Activated CD4-positive, alpha-beta T cell treated with anti-CD3 and anti-CD28 coated beads, Interleukin-2, amount 10 ng/mL, durations not matched to agents 24 days and 14 days (primary cell): ENCODE data around the gene GUCD1. TPM values are rescaled to one million over a fixed set of nuclear protein-coding genes. Genes with fewer than 3 reads are reported as not detected.

ENCODE experiments used
- DNase-seq: peaks from one replicate; pipeline ENCODE4 v3.0.0; 2022
- H3K27ac Mint-ChIP-seq: one replicate; pipeline ENCODE4 v1.8.0; 2022; ENCODE audit warnings: mild to moderate bottlenecking, mixed read lengths
- H3K27me3 Mint-ChIP-seq: one replicate; pipeline ENCODE4 v1.8.0; 2022; ENCODE audit warnings: mixed read lengths
- H3K36me3 Mint-ChIP-seq: one replicate; pipeline ENCODE4 v1.8.0; 2022; ENCODE audit warnings: low read depth, mild to moderate bottlenecking, mixed read lengths
- H3K4me1 Mint-ChIP-seq: one replicate; pipeline ENCODE4 v1.8.0; 2021; ENCODE audit warnings: mixed read lengths
- H3K4me3 Mint-ChIP-seq: one replicate; pipeline ENCODE4 v1.8.0; 2022; ENCODE audit warnings: mild to moderate bottlenecking, moderate library complexity, mixed read lengths
- H3K9me3 Mint-ChIP-seq: one replicate; pipeline ENCODE4 v1.8.0; 2021; ENCODE audit warnings: mixed read lengths
- intact Hi-C: fragments of 100-400 bp; cut with micrococcal nuclease; formaldehyde crosslinking; loops from one replicate; pipeline ENCODE4 v1.15.1; 2023
- total RNA-seq: library from RNA; stranded (reverse); gene quantifications from 2 replicates; pipeline ENCODE4 v1.2.3, GENCODE V29; 2022

GUCD1 gene
- total RNA-seq, 1 donor from 2014 or later, result 118 TPM

DNA sequence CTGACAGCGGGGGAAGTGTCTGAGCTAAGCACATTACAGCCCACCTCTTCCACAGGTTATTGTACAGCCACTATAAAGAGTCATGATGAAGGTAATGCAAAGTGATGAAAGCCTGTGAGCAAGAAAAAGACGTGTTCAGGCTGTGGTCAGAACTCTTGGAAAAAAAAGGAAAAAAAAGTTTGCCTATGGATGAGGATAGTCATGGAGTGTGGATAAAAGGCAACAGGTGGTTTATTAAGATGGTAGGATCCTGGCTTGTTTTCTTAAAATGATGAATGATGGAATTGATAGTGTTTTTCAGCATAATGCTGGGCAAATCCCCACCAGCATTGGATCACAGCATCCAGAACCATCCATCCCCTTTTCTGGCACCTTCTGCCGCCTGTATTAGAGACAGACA, 36.7 kb downstream of the GUCD1 start:
- Mint-ChIP-seq H3K9me3 (no peaks in the 10 kb centered on the region), H3K27ac (no peak overlapping the region), H3K4me3 (no peak overlapping the region), H3K27me3 (peaks cover 6% of the 10 kb centered on the region), H3K36me3 (no peaks in the 10 kb centered on the region), H3K4me1 (peaks cover 25% of the 10 kb centered on the region)
- intact Hi-C loops, result no loop called here
- DNase-seq, result no peak

DNA sequence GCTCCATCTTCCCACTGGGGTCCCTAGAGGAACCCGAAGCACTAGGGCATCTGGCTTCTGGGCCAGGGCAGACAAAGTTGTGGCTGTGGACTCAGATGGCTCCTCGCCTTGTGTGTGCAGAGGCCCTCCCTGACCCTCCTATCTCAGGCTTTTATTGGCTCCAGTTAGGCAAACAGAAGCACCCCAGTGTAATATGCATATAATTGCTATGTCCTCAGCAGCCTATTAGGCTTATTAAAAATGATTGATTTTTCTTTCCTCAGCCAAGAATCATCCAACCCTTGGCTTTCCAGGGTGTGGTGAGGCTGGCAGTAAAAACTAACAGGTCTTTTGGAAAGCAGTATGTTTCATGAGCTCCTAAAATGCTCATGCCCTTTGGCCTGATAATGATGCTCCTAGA, 37.5 kb downstream of the GUCD1 start:
- H3K27ac Mint-ChIP-seq, result no peak overlapping the region
- H3K36me3 Mint-ChIP-seq, result no peaks in the 10 kb centered on the region
- H3K4me3 Mint-ChIP-seq, result no peak overlapping the region
- peaks cover 6% of the 10 kb centered on the region for H3K27me3 Mint-ChIP-seq
- intact Hi-C loops, result no loop called here
- DNase-seq, result no peak
- peaks cover 27% of the 10 kb centered on the region for H3K4me1 Mint-ChIP-seq
- no peaks in the 10 kb centered on the region for H3K9me3 Mint-ChIP-seq

GRCh38 chr22:24516301-24516737, 38.6 kb downstream of the GUCD1 start:
- no peak for DNase-seq
- Mint-ChIP-seq H3K4me3 (no peak overlapping the region), H3K9me3 (no peaks in the 10 kb centered on the region), H3K27me3 (peaks cover 6% of the 10 kb centered on the region), H3K27ac (no peak overlapping the region), H3K4me1 (peaks cover 27% of the 10 kb centered on the region), H3K36me3 (no peaks in the 10 kb centered on the region)
- intact Hi-C loops, result no loop called here

DNA sequence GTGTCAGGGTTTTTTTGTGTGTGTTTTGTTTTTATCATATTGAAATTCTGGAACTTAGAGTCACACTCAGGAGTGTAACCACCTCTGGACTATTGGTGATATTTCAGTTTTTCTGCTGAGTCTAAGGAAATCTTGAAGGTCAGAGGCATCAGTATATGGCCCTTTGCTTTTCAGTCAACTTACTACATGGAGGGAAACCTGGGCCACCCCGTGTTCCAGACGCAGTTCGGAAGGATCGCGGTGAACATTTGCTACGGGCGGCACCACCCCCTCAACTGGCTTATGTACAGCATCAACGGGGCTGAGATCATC, 40.0 kb downstream of the GUCD1 start:
- H3K4me3 Mint-ChIP-seq, result no peak overlapping the region
- H3K4me1 Mint-ChIP-seq, result peaks cover 39% of the 10 kb centered on the region
- H3K36me3 Mint-ChIP-seq, result no peaks in the 10 kb centered on the region
- no peaks in the 10 kb centered on the region for H3K9me3 Mint-ChIP-seq
- DNase-seq, result no peak
- intact Hi-C loops, result no loop called here
- H3K27me3 Mint-ChIP-seq, result peaks cover 6% of the 10 kb centered on the region
- peak overlapping the region; percentile 15 for H3K27ac Mint-ChIP-seq

DNA sequence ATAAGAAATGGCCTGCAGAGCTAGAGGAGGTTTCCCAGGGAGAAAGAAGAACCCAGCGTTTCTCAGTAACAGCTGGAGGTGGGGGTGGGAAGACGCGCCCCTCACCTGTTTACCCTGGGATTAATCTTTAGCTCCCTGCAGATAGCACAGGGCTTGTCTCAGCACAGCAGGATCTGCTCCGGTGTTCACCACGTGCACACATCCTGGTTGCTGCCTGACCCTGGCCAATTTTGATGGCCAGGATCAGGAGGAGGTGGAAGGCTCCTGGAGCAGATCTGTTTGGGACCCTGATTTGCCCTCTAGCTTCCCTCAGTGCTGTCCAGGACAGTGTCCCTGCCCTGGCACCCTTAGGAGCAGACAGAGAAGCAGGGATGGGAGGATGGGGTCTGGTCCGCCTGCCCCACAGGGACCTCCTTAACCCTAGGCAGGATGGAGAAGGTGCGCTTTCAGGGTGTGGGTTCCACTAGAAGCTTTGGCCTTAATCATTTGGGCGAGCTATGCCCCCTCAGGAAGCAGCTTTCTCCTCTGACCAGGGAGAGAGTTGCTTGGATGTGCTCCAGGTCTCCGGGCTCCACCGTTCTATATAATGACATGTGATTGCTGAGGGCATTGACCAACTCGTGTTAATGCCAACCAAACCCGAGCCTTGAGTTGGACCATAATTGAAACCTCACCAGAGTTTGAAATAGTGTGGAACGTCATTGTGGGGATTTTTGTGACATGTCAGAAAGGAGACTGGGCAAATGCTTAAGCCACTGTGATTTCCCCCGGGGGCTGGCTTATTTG, 40.5 kb downstream of the GUCD1 start:
- no peak overlapping the region for H3K4me3 Mint-ChIP-seq
- no peak overlapping the region for H3K27ac Mint-ChIP-seq
- peaks cover 6% of the 10 kb centered on the region for H3K27me3 Mint-ChIP-seq
- H3K4me1 Mint-ChIP-seq, result peaks cover 43% of the 10 kb centered on the region
- no peaks in the 10 kb centered on the region for H3K36me3 Mint-ChIP-seq
- H3K9me3 Mint-ChIP-seq, result no peaks in the 10 kb centered on the region
- intact Hi-C loops, result no loop called here
- no peak for DNase-seq

GRCh38 chr22:24513378-24514240, 41.3 kb downstream of the GUCD1 start:
- DNase-seq, result no peak
- peaks cover 8% of the 10 kb centered on the region for H3K27me3 Mint-ChIP-seq
- intact Hi-C loops, result no loop called here
- no peak overlapping the region for H3K4me3 Mint-ChIP-seq
- no peak overlapping the region for H3K27ac Mint-ChIP-seq
- H3K4me1 Mint-ChIP-seq, result peaks cover 37% of the 10 kb centered on the region
- H3K9me3 Mint-ChIP-seq, result no peaks in the 10 kb centered on the region
- no peaks in the 10 kb centered on the region for H3K36me3 Mint-ChIP-seq

DNA sequence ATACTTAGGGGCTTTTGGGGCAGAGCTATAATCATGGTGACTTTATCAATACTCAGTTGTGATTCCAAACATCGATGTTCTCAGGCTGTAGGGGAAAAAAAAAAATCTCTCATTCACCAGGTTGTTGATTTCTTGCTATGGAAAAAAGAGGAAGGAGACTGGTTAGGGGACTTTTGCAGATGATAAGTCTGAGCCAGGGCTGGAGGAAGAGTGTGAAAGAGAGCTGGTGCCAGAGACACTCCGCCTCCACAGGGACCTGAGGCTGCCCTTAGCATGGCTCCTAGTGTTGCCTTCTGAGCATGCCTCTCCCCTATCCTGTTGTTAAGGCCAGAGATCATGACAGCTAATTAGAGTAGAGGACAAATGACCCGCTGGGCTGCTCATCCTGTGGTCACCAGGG, 42.9 kb downstream of the GUCD1 start:
- Mint-ChIP-seq H3K9me3 (no peaks in the 10 kb centered on the region), H3K27me3 (peaks cover 2% of the 10 kb centered on the region), H3K27ac (peak overlapping the region; percentile 1), H3K4me1 (peaks cover 36% of the 10 kb centered on the region), H3K4me3 (peak overlapping the region; percentile 3), H3K36me3 (no peaks in the 10 kb centered on the region)
- DNase-seq, result no peak
- intact Hi-C loops, result no loop called here

DNA sequence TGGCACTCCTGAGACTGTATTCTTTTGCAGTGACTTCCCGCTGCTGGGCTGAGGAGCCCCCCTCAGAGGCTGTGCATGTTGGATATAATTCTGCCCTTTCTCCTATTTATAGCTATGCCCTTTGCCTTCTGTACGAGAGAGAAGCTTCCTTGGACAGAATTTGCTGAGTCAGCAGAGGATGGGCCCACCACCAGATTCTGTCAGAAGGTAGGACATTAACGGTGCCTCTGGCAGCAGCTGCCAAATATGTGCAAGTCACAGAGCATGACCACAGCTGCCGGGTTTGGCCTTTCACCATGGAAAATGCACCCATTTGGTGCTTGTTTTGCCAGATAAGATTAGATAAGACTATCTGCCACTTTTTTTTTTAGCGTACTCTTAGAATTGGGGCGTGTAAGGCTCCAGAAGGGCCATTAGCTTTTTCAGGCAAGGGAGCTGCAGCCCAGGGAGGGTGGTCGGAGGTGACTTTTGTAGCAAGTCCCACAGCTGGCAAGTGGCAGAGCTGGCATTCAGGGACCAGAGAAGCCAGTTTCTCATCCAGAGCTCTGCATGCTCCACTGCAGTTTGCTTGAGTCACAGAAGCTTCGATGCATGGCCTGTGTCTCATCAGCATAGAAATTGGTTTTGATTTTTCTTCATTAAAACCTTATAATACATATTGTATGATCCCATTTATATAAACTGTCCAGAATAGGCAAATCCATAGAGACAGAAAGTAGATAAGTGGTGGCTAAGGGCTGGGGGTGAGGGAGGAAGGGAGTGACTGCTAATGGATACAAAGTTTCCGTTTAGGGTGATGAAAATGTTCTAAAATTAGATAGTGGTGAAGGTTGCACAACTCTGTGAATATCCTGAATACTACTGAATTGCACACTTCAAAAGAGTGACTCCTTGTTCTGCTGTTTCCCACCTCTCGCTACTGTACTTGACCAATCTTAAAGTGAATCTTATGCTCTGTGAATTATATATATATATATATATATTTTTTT, 44.0 kb downstream of the GUCD1 start:
- peaks cover 2% of the 10 kb centered on the region for H3K27me3 Mint-ChIP-seq
- no peak for DNase-seq
- H3K36me3 Mint-ChIP-seq, result no peaks in the 10 kb centered on the region
- peak overlapping the region; percentile 51 for H3K27ac Mint-ChIP-seq
- peaks cover 37% of the 10 kb centered on the region for H3K4me1 Mint-ChIP-seq
- peak overlapping the region; percentile 47 for H3K4me3 Mint-ChIP-seq
- intact Hi-C loops, result no loop called here
- H3K9me3 Mint-ChIP-seq, result no peaks in the 10 kb centered on the region

GRCh38 chr22:24507716-24508115, 47.2 kb downstream of the GUCD1 start:
- Mint-ChIP-seq H3K9me3 (no peaks in the 10 kb centered on the region), H3K4me1 (peaks cover 43% of the 10 kb centered on the region), H3K36me3 (no peaks in the 10 kb centered on the region), H3K4me3 (no peak overlapping the region), H3K27me3 (peaks cover 2% of the 10 kb centered on the region), H3K27ac (no peak overlapping the region)
- DNase-seq, result no peak
- intact Hi-C loops, result no loop called here

- peaks cover 42% of the 10 kb centered on the region for H3K4me1 Mint-ChIP-seq
- peaks cover 2% of the 10 kb centered on the region for H3K27me3 Mint-ChIP-seq
- no peak for DNase-seq
- peak overlapping the region; percentile 35 for H3K27ac Mint-ChIP-seq
- no peak overlapping the region for H3K4me3 Mint-ChIP-seq
- H3K9me3 Mint-ChIP-seq, result no peaks in the 10 kb centered on the region
- intact Hi-C loops, result no loop called here
- no peaks in the 10 kb centered on the region for H3K36me3 Mint-ChIP-seq
Measured at GRCh38 chr22:24506802-24507438, 48.0 kb downstream of the GUCD1 start.

GRCh38 chr22:24504956-24505736, 49.8 kb downstream of the GUCD1 start:
- no peak for DNase-seq
- Mint-ChIP-seq H3K9me3 (no peaks in the 10 kb centered on the region), H3K27ac (no peak overlapping the region), H3K27me3 (peaks cover 4% of the 10 kb centered on the region), H3K4me3 (no peak overlapping the region), H3K4me1 (peaks cover 27% of the 10 kb centered on the region), H3K36me3 (no peaks in the 10 kb centered on the region)
- intact Hi-C loops, result no loop called here

- Mint-ChIP-seq H3K9me3 (no peaks in the 10 kb centered on the region), H3K27me3 (peaks cover 4% of the 10 kb centered on the region), H3K4me1 (peaks cover 22% of the 10 kb centered on the region), H3K36me3 (no peaks in the 10 kb centered on the region), H3K4me3 (no peak overlapping the region), H3K27ac (no peak overlapping the region)
- intact Hi-C loops, result no loop called here
- DNase-seq, result no peak
Measured at GRCh38 chr22:24504540-24504939, 50.4 kb downstream of the GUCD1 start.
